ENCODE measurements around the gene CDH23. TPM values are rescaled to one million over a fixed set of nuclear protein-coding genes. Genes with fewer than 3 reads are reported as not detected.

Gene CDH23
- total and polyA plus RNA-seq, 9 of the 15 experiments (the other 6 are each of a cell fraction or from before 2014, with no cell fraction given), result 0.18 to 1.2 (median 0.47) TPM

GRCh38 chr10:71795248-71795647 is 398.5 kb downstream of the CDH23 start (continued):
- TF ChIP-seq RBM34 (IDR thresholded peaks at IDR 0.05; ENCODE audit: borderline replicate concordance, insufficient read depth, low read length) (no peak), ZNF644 (tag; IDR thresholded peaks at IDR 0.05; ENCODE audit: low read depth) (peak; percentile 84), ZNF280B (CRISPR knock-in tag; IDR thresholded peaks at IDR 0.05) (no peak), BMI1 (IDR thresholded peaks at IDR 0.05; ENCODE audit: low read length) (no peak), ZNF592 (IDR thresholded peaks at IDR 0.05) (no peak), ZNF561 (CRISPR knock-in tag; conservative IDR thresholded peaks at IDR 0.05) (no peak), USF2 (CRISPR knock-in tag; IDR thresholded peaks at IDR 0.05) (no peak), RCOR1 (IDR thresholded peaks at IDR 0.05; ENCODE audit: borderline replicate concordance in 1 of 2, low read depth in 2 of 2, low read length in 2 of 2) (peak in 1 of 2 experiments; percentile 70; a peak in 1 of 4 replicates), MED1 (CRISPR knock-in tag; IDR thresholded peaks at IDR 0.05; ENCODE audit: borderline replicate concordance) (no peak), SRF (CRISPR knock-in tag; IDR thresholded peaks at IDR 0.05) (peak in 1 of 2 experiments; percentile 62; a peak in 1 of 4 replicates), ZNF586 (CRISPR knock-in tag; conservative IDR thresholded peaks at IDR 0.05) (no peak), ZNF347 (CRISPR knock-in tag; IDR thresholded peaks at IDR 0.05; ENCODE audit: low read depth) (no peak), GABPB2 (CRISPR knock-in tag; conservative IDR thresholded peaks at IDR 0.05) (no peak), NCOA1 (IDR thresholded peaks at IDR 0.05; ENCODE audit: low read depth) (peak; percentile 66), HDAC2 (IDR thresholded peaks at IDR 0.05) (peak; percentile 83; the same call in 1 of the 2 replicates), ZNF79 (CRISPR knock-in tag; IDR thresholded peaks at IDR 0.05; ENCODE audit: low read depth) (no peak), E2F3 (CRISPR knock-in tag; IDR thresholded peaks at IDR 0.05) (no peak), MTA2 (IDR thresholded peaks at IDR 0.05; ENCODE audit: low read depth) (no peak), DNMT1 (IDR thresholded peaks at IDR 0.05) (no peak), KDM5B (IDR thresholded peaks at IDR 0.05; ENCODE audit: insufficient replicate concordance, low read depth, low read length) (no peak), THRAP3 (IDR thresholded peaks at IDR 0.05; ENCODE audit: borderline replicate concordance) (no peak), CBX3 (IDR thresholded peaks at IDR 0.05; ENCODE audit: borderline replicate concordance in 1 of 2, low read length in 2 of 2) (peak in 1 of 2 experiments; percentile 72; a peak in 1 of 3 replicates)
